Liver (tissue), 3 donors: ENCODE measurements around the gene PDE4B.

Source experiments
- JUND ChIP-seq, 2 donors: IDR thresholded peaks; 2 replicates each; pipeline ENCODE4 v1.6.1; 2016; ENCODE audit warnings: antibody characterized with exemption in 2 of 2
- RAD21 ChIP-seq, 2 donors: IDR thresholded peaks; 2 replicates each; pipeline ENCODE4 v1.6.1; 2016; ENCODE audit warnings: antibody characterized with exemption in 2 of 2, mild to moderate bottlenecking in 2 of 2
- TF ChIP-seq, protein P1 (sequence below): fragments of 150-350 bp; IDR thresholded peaks from 2 replicates; pipeline ENCODE4 v1.5.1; 2017; ENCODE audit warnings: improper control_type of control experiment, low read depth, low read length; ENCODE audit not compliant: missing input control
- TF ChIP-seq, protein P2 (sequence below): IDR thresholded peaks from 2 replicates; pipeline ENCODE4 v1.6.1; 2016; ENCODE audit warnings: antibody characterized with exemption
- TF ChIP-seq, protein P3 (sequence below): IDR thresholded peaks from 2 replicates; pipeline ENCODE4 v1.6.1; 2016; ENCODE audit warnings: antibody characterized with exemption
- donor health status: healthy.
- donor health status: healthy.

DNA sequence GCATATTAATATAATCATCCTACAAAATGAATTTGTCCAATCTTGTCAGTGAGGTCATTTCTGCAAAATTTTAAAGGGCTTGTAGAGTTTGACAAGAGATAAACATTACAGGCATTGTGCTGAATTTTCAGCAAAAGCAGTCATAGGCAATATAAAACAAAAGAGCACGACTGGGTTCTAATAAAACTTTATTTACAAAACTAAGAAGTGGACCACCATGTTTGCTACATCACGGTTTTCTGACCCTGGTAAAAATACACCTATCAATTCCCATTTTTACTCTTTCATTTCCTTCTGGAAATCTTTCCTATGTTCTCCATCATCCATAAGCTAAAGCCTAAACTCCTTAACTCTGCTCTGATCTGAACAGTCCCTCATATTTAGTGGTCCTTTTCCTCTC lies 511.4 kb downstream of the PDE4B start:
- TF ChIP-seq RAD21 (IDR thresholded peaks at IDR 0.05) = no peak
- TF ChIP-seq, protein P1, sequence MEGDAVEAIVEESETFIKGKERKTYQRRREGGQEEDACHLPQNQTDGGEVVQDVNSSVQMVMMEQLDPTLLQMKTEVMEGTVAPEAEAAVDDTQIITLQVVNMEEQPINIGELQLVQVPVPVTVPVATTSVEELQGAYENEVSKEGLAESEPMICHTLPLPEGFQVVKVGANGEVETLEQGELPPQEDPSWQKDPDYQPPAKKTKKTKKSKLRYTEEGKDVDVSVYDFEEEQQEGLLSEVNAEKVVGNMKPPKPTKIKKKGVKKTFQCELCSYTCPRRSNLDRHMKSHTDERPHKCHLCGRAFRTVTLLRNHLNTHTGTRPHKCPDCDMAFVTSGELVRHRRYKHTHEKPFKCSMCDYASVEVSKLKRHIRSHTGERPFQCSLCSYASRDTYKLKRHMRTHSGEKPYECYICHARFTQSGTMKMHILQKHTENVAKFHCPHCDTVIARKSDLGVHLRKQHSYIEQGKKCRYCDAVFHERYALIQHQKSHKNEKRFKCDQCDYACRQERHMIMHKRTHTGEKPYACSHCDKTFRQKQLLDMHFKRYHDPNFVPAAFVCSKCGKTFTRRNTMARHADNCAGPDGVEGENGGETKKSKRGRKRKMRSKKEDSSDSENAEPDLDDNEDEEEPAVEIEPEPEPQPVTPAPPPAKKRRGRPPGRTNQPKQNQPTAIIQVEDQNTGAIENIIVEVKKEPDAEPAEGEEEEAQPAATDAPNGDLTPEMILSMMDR = no peak
- TF ChIP-seq, protein P2, sequence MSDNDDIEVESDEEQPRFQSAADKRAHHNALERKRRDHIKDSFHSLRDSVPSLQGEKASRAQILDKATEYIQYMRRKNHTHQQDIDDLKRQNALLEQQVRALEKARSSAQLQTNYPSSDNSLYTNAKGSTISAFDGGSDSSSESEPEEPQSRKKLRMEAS = no peak
- no peak for TF ChIP-seq JUND (IDR thresholded peaks at IDR 0.05)
- TF ChIP-seq, protein P3, sequence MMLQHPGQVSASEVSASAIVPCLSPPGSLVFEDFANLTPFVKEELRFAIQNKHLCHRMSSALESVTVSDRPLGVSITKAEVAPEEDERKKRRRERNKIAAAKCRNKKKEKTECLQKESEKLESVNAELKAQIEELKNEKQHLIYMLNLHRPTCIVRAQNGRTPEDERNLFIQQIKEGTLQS = no peak
